K562 (cell line): Measurements from ENCODE around the gene ERCC4. TPM values are rescaled to one million over a fixed set of nuclear protein-coding genes. Genes with fewer than 3 reads are reported as not detected.
A peak's percentile ranks its signal among the peaks of the same experiment; 100 is the strongest.

ENCODE experiments used
- ATAC-seq: fragments of 200-7000 bp; cut with Tn5 transposase; 3 replicates; pipeline ENCODE4 v1.9.1; 2020; ENCODE audit warnings: moderate library complexity
- BruUV-seq: library from RNA; stranded (reverse); fragments of 400-500 nt; replicated peaks from 2 replicates; lab custom pipeline; 2021; lab: Mats Ljungman, UMichigan
- CTCF ChIA-PET: fragments of 300-600 bp; formaldehyde crosslinking; extraction: SDS; loops from one replicate; lab custom pipeline; 2021; ENCODE audit warnings: low intra/inter-chr PET ratio; lab: Yijun Ruan, JAX
- POLR2A ChIA-PET: fragments of 300-600, 350-650 bp; sonication (Branson Sonifier 250); formaldehyde crosslinking; extraction: SDS; loops from one replicate; lab custom pipeline; 2021; ENCODE audit warnings: antibody characterized with exemption, inconsistent platforms; lab: Yijun Ruan, JAX
- DNase-seq, 4 experiments: peaks; one replicate each; pipeline versions ENCODE4 v3.0.0 to v3.0.0-alpha.2; 2011 to 2018; ENCODE audit warnings: low spot score in 3 of 4, mixed read lengths in 3 of 4; ENCODE audit errors: extremely low read depth in 1 of 4
- FAIRE-seq: peaks from 2 replicates; lab custom pipeline; 2011; peaks lifted over from hg19 to GRCh38; lab: Jason Lieb, UNC
- H2AFZ ChIP-seq: 2 replicates; pipeline ENCODE4 v1.6.0; 2011; ENCODE audit warnings: low read depth, low read length, control low read depth, inconsistent platforms
- H3K27ac ChIP-seq: fragments of 200-600 bp; 3 replicates; pipeline ENCODE4 v1.8.0; 2011; ENCODE audit warnings: low read depth, mild to moderate bottlenecking, control low read depth, inconsistent platforms, low read length, moderate library complexity, mixed read lengths; ENCODE audit errors: extremely low read depth
- H3K27me3 ChIP-seq, 2 experiments: fragments of 300-600 bp in 1 of 2; 2 replicates in 1 of 2; 3 replicates in 1 of 2; pipeline versions ENCODE4 v1.6.0 to v1.8.0; 2011; ENCODE audit warnings: inconsistent platforms in 2 of 2, low read length in 2 of 2, mild to moderate bottlenecking in 1 of 2, mixed read lengths in 1 of 2, moderate library complexity in 1 of 2; ENCODE audit not compliant: control insufficient read depth in 2 of 2, insufficient read depth in 2 of 2
- H3K36me3 ChIP-seq: fragments of 300-600 bp; 3 replicates; pipeline ENCODE4 v1.8.0; 2011; ENCODE audit warnings: mild to moderate bottlenecking, low read length, inconsistent platforms; ENCODE audit not compliant: control insufficient read depth, insufficient read depth
- H3K4me1 ChIP-seq, 2 experiments: fragments of 200-600 bp in 1 of 2; replicated peaks in 1 of 2; 2 replicates in 1 of 2; 3 replicates in 1 of 2; pipeline versions ENCODE4 v1.5.1 to v1.8.0; 2011; ENCODE audit warnings: inconsistent platforms in 2 of 2, low read length in 2 of 2, mild to moderate bottlenecking in 1 of 2, mixed read lengths in 1 of 2, moderate library complexity in 1 of 2; ENCODE audit not compliant: control insufficient read depth in 2 of 2, insufficient read depth in 2 of 2
- H3K4me2 ChIP-seq: 2 replicates; pipeline ENCODE4 v1.6.1; 2011; ENCODE audit warnings: low read length, control low read depth, inconsistent platforms, mixed read lengths; ENCODE audit not compliant: insufficient read depth
- H3K4me3 ChIP-seq: fragments of 200-600 bp; sonication (generic), shearing (Covaris generic); 2 replicates; pipeline ENCODE4 v1.5.1; 2016; ENCODE audit warnings: control low read depth, inconsistent platforms
- H3K79me2 ChIP-seq: fragments of 200-600 bp; 3 replicates; pipeline ENCODE4 v1.8.0; 2011; ENCODE audit warnings: low read length, inconsistent platforms; ENCODE audit not compliant: control insufficient read depth, insufficient read depth
- H3K9ac ChIP-seq, 2 experiments: 2 replicates each; pipeline versions ENCODE4 v1.6.0 to v1.6.1; 2011; ENCODE audit warnings: low read depth in 2 of 2, low read length in 2 of 2, control low read depth in 1 of 2, inconsistent platforms in 1 of 2, mild to moderate bottlenecking in 1 of 2, mixed read lengths in 1 of 2; ENCODE audit not compliant: insufficient read depth in 1 of 2
- H3K9me1 ChIP-seq: one replicate; pipeline ENCODE4 v1.6.0; 2011; ENCODE audit warnings: inconsistent platforms, mild to moderate bottlenecking, low read length, moderate library complexity; ENCODE audit not compliant: control insufficient read depth, insufficient read depth
- H3K9me3 ChIP-seq: replicated peaks from 2 replicates; pipeline ENCODE4 v1.5.1; 2011; ENCODE audit warnings: low read depth, low read length, inconsistent platforms; ENCODE audit not compliant: control insufficient read depth, insufficient read depth
- H4K20me1 ChIP-seq: replicated peaks from 2 replicates; pipeline ENCODE4 v1.6.1; 2011; ENCODE audit warnings: low read length, inconsistent platforms, mixed read lengths; ENCODE audit not compliant: control insufficient read depth, insufficient read depth
- MAFF ChIP-seq: IDR thresholded peaks from 2 replicates; pipeline ENCODE4 v1.6.1; 2012; ENCODE audit warnings: low read length, improper control_type of control experiment
- SMAD1 ChIP-seq: fragments of 150-350 bp; IDR thresholded peaks from 2 replicates; pipeline ENCODE4 v1.6.1; 2014; ENCODE audit warnings: low read length, low read depth; ENCODE audit not compliant: partially characterized antibody
- ZNF316 ChIP-seq: fragments of 450-650 bp; IDR thresholded peaks from 2 replicates; pipeline ENCODE4 v1.6.1; 2016
- WGBS: fragments of 100-300 bp; shearing (Covaris generic); methylation state at CpG from one replicate; pipeline ENCODE4 v1.1.6; 2016; ENCODE audit warnings: low coverage, mixed read lengths; ENCODE audit not compliant: insufficient coverage; ENCODE audit errors: missing lambda C conversion rate; 5-methylcytosine and 5-hydroxymethylcytosine counted together
- in situ Hi-C: fragments of 300-500 bp; cut with MboI; formaldehyde crosslinking; loops from 4 replicates; pipeline ENCODE4 v1.15.0; 2018; ENCODE audit warnings: inconsistent platforms, mixed read lengths
- intact Hi-C: fragments of 100-400 bp; cut with micrococcal nuclease; formaldehyde crosslinking; loops from 2 replicates; pipeline ENCODE4 v1.14.2; 2022
- polyA plus RNA-seq, 8 experiments: library from polyadenylated mRNA; depleted of rRNA in 4 of 8; stranded (reverse) in 5 of 8; unstranded in 3 of 8; fragments of >200 nt; fragmentation: Nextera tagmentation in 2 of 8; fragmentation: Illumina TruSeq in 1 of 8; extraction: Ambion mirVana in 2 of 8; extraction: Trizol in 1 of 8; gene quantifications; 2 replicates each; pipeline versions ENCODE4 v1.2.1 to v1.2.3, GENCODE V29; 2011 to 2014; ENCODE audit warnings: inconsistent platforms in 1 of 8, missing spikeins in 1 of 8
- total RNA-seq, 7 experiments: library from RNA; depleted of rRNA in 6 of 7; stranded (reverse); fragments of >200 nt in 6 of 7; fragmentation: Illumina TruSeq in 2 of 7; extraction: Trizol in 2 of 7; gene quantifications; 2 replicates each; pipeline versions ENCODE4 v1.2.1 to v1.2.3, GENCODE V29; 2011 to 2021; ENCODE audit warnings: low replicate concordance in 1 of 7
- TF ChIP-seq, protein P1 (sequence below): fragments of 450-650 bp; formaldehyde crosslinking; IDR thresholded peaks from 2 replicates; pipeline ENCODE4 v1.4.0; 2022; ENCODE audit warnings: mild to moderate bottlenecking, moderate library complexity

Gene ERCC4
- total and polyA plus RNA-seq, 9 of the 15 experiments (the other 6 are each of a cell fraction or from before 2014, with no cell fraction given) = 3.7 to 10.5 (median 6.0) TPM

DNA sequence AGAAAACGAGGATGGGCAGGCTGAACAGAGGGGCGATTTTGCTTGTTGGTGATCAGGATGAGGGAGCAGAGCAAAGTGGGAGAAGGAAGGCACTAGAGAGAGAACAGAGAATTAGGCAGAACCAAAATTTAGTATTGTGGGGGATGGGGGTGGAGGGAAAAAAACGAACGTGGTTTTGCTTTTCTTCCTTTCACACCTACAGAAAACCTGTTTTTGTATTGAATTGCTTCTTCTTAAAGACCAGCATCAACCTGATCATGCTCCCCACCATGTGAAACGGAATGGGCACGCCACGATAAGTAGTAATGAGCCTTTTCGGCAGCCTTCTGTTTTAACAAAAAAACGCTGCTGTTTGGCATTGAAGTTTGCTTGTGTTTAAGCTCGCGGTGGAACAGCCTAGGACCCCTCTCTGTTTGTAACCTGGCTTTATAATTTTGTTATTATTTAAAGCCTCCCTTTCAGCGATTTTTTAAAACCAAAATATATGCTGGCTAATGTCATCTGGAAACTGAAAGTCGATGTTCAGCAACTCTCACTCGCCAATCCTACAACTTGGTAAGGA lies 36.8 kb downstream of the ERCC4 start:
- ChIA-PET POLR2A (interaction anchor here (0.7 kb wide), 1 partner anchor 11 kb away, joined by 3 read pairs; no protein-coding TSS in a partner anchor), CTCF (no interaction called here)
- BruUV-seq = no TSS peak
- Histone ChIP-seq H2AFZ (no peak overlapping the region), H3K36me3 (no peaks in the 10 kb centered on the region), H3K4me1 (peaks cover 0 to 16% of the 10 kb centered on the region in 2 experiments; a peak in 3 of 5 replicates), H3K9ac (no peak overlapping the region), H3K4me3 (no peak overlapping the region), H4K20me1 (no peaks in the 10 kb centered on the region; the same call in 1 of the 2 replicates)
- FAIRE-seq = peak; percentile 11
- TF ChIP-seq, protein P1, sequence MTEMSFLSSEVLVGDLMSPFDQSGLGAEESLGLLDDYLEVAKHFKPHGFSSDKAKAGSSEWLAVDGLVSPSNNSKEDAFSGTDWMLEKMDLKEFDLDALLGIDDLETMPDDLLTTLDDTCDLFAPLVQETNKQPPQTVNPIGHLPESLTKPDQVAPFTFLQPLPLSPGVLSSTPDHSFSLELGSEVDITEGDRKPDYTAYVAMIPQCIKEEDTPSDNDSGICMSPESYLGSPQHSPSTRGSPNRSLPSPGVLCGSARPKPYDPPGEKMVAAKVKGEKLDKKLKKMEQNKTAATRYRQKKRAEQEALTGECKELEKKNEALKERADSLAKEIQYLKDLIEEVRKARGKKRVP (CRISPR knock-in tag) = no peak
- no peak for TF ChIP-seq ZNF316
- TF ChIP-seq MAFF = no peak
- no peak for TF ChIP-seq SMAD1
- TF ChIP-seq, all 486 proteins: peak for 0
- Histone ChIP-seq H3K9me1 (no peaks in the 10 kb centered on the region), H3K4me2 (no peak overlapping the region), H3K27me3 (peaks cover 10 to 13% of the 10 kb centered on the region in 2 experiments), H3K79me2 (no peaks in the 10 kb centered on the region), H3K9me3 (no peaks in the 10 kb centered on the region), H3K27ac (no peak overlapping the region)
- ATAC-seq (no peak), DNase-seq (no peak)
- in situ Hi-C loops (no loop called here), intact Hi-C loops (no loop called here)
- 18% methylated on average over 14 of the region's 14 CpGs for WGBS
